K562 (cell line): ENCODE measurements around the gene ID2. TPM values are rescaled to one million over a fixed set of nuclear protein-coding genes. Genes with fewer than 3 reads are reported as not detected.

Experiments used
- ATAC-seq: fragments of 200-7000 bp; cut with Tn5 transposase; 3 replicates; pipeline ENCODE4 v1.9.1; 2020; ENCODE audit warnings: moderate library complexity
- BruUV-seq: library from RNA; stranded (reverse); fragments of 400-500 nt; replicated peaks from 2 replicates; lab custom pipeline; 2021; lab: Mats Ljungman, UMichigan
- CTCF ChIA-PET: fragments of 300-600 bp; formaldehyde crosslinking; extraction: SDS; loops from one replicate; lab custom pipeline; 2021; ENCODE audit warnings: low intra/inter-chr PET ratio; lab: Yijun Ruan, JAX
- POLR2A ChIA-PET: fragments of 300-600, 350-650 bp; sonication (Branson Sonifier 250); formaldehyde crosslinking; extraction: SDS; loops from one replicate; lab custom pipeline; 2021; ENCODE audit warnings: antibody characterized with exemption, inconsistent platforms; lab: Yijun Ruan, JAX
- DNase-seq, 4 experiments: peaks; one replicate each; pipeline versions ENCODE4 v3.0.0 to v3.0.0-alpha.2; 2011 to 2018; ENCODE audit warnings: low spot score in 3 of 4, mixed read lengths in 3 of 4; ENCODE audit errors: extremely low read depth in 1 of 4
- FAIRE-seq: peaks from 2 replicates; lab custom pipeline; 2011; peaks lifted over from hg19 to GRCh38; lab: Jason Lieb, UNC
- H2AFZ ChIP-seq: 2 replicates; pipeline ENCODE4 v1.6.0; 2011; ENCODE audit warnings: low read depth, low read length, control low read depth, inconsistent platforms
- H3K27ac ChIP-seq: fragments of 200-600 bp; 3 replicates; pipeline ENCODE4 v1.8.0; 2011; ENCODE audit warnings: low read depth, mild to moderate bottlenecking, control low read depth, inconsistent platforms, low read length, moderate library complexity, mixed read lengths; ENCODE audit errors: extremely low read depth
- H3K27me3 ChIP-seq, 2 experiments: fragments of 300-600 bp in 1 of 2; 2 replicates in 1 of 2; 3 replicates in 1 of 2; pipeline versions ENCODE4 v1.6.0 to v1.8.0; 2011; ENCODE audit warnings: inconsistent platforms in 2 of 2, low read length in 2 of 2, mild to moderate bottlenecking in 1 of 2, mixed read lengths in 1 of 2, moderate library complexity in 1 of 2; ENCODE audit not compliant: control insufficient read depth in 2 of 2, insufficient read depth in 2 of 2
- H3K36me3 ChIP-seq: fragments of 300-600 bp; 3 replicates; pipeline ENCODE4 v1.8.0; 2011; ENCODE audit warnings: mild to moderate bottlenecking, low read length, inconsistent platforms; ENCODE audit not compliant: control insufficient read depth, insufficient read depth
- H3K4me1 ChIP-seq, 2 experiments: fragments of 200-600 bp in 1 of 2; replicated peaks in 1 of 2; 2 replicates in 1 of 2; 3 replicates in 1 of 2; pipeline versions ENCODE4 v1.5.1 to v1.8.0; 2011; ENCODE audit warnings: inconsistent platforms in 2 of 2, low read length in 2 of 2, mild to moderate bottlenecking in 1 of 2, mixed read lengths in 1 of 2, moderate library complexity in 1 of 2; ENCODE audit not compliant: control insufficient read depth in 2 of 2, insufficient read depth in 2 of 2
- H3K4me2 ChIP-seq: 2 replicates; pipeline ENCODE4 v1.6.1; 2011; ENCODE audit warnings: low read length, control low read depth, inconsistent platforms, mixed read lengths; ENCODE audit not compliant: insufficient read depth
- H3K4me3 ChIP-seq: fragments of 200-600 bp; sonication (generic), shearing (Covaris generic); 2 replicates; pipeline ENCODE4 v1.5.1; 2016; ENCODE audit warnings: control low read depth, inconsistent platforms
- H3K79me2 ChIP-seq: fragments of 200-600 bp; 3 replicates; pipeline ENCODE4 v1.8.0; 2011; ENCODE audit warnings: low read length, inconsistent platforms; ENCODE audit not compliant: control insufficient read depth, insufficient read depth
- H3K9ac ChIP-seq, 2 experiments: 2 replicates each; pipeline versions ENCODE4 v1.6.0 to v1.6.1; 2011; ENCODE audit warnings: low read depth in 2 of 2, low read length in 2 of 2, control low read depth in 1 of 2, inconsistent platforms in 1 of 2, mild to moderate bottlenecking in 1 of 2, mixed read lengths in 1 of 2; ENCODE audit not compliant: insufficient read depth in 1 of 2
- H3K9me1 ChIP-seq: one replicate; pipeline ENCODE4 v1.6.0; 2011; ENCODE audit warnings: inconsistent platforms, mild to moderate bottlenecking, low read length, moderate library complexity; ENCODE audit not compliant: control insufficient read depth, insufficient read depth
- H3K9me3 ChIP-seq: replicated peaks from 2 replicates; pipeline ENCODE4 v1.5.1; 2011; ENCODE audit warnings: low read depth, low read length, inconsistent platforms; ENCODE audit not compliant: control insufficient read depth, insufficient read depth
- H4K20me1 ChIP-seq: replicated peaks from 2 replicates; pipeline ENCODE4 v1.6.1; 2011; ENCODE audit warnings: low read length, inconsistent platforms, mixed read lengths; ENCODE audit not compliant: control insufficient read depth, insufficient read depth
- ATF3 ChIP-seq, 2 experiments: fragments of 450-650 bp in 1 of 2; sonication (generic) in 1 of 2; formaldehyde crosslinking in 1 of 2; IDR thresholded peaks in 1 of 2; conservative IDR thresholded peaks in 1 of 2; 2 replicates each; pipeline versions ENCODE4 v1.6.1 to v1.8.1; 2016 to 2023; ENCODE audit warnings: mild to moderate bottlenecking in 2 of 2, moderate library complexity in 2 of 2, inconsistent platforms in 1 of 2, missing genetic modification reagents in 1 of 2
- CHAMP1 ChIP-seq: fragments of 450-650 bp; IDR thresholded peaks from 2 replicates; pipeline ENCODE4 v1.6.1; 2016; ENCODE audit warnings: mild to moderate bottlenecking
- LCOR ChIP-seq: sonication (generic); formaldehyde crosslinking; IDR thresholded peaks from 2 replicates; pipeline ENCODE4 v1.8.0; 2022; ENCODE audit warnings: mild to moderate bottlenecking, missing genetic modification reagents
- REST ChIP-seq, 2 experiments: fragments of 450-650 bp; formaldehyde crosslinking in 1 of 2; IDR thresholded peaks; 2 replicates each; pipeline versions ENCODE4 v1.4.0 to v1.6.1; 2014 to 2020; ENCODE audit warnings: mild to moderate bottlenecking in 2 of 2, borderline replicate concordance in 1 of 2, low read depth in 1 of 2
- ZC3H4 ChIP-seq: sonication (generic); formaldehyde crosslinking; IDR thresholded peaks from 2 replicates; pipeline ENCODE4 v1.9.0; 2021; ENCODE audit warnings: missing genetic modification reagents, borderline replicate concordance
- WGBS: fragments of 100-300 bp; shearing (Covaris generic); methylation state at CpG from one replicate; pipeline ENCODE4 v1.1.6; 2016; ENCODE audit warnings: low coverage, mixed read lengths; ENCODE audit not compliant: insufficient coverage; ENCODE audit errors: missing lambda C conversion rate; 5-methylcytosine and 5-hydroxymethylcytosine counted together
- in situ Hi-C: fragments of 300-500 bp; cut with MboI; formaldehyde crosslinking; loops from 4 replicates; pipeline ENCODE4 v1.15.0; 2018; ENCODE audit warnings: inconsistent platforms, mixed read lengths
- intact Hi-C: fragments of 100-400 bp; cut with micrococcal nuclease; formaldehyde crosslinking; loops from 2 replicates; pipeline ENCODE4 v1.14.2; 2022
- polyA plus RNA-seq, 8 experiments: library from polyadenylated mRNA; depleted of rRNA in 4 of 8; stranded (reverse) in 5 of 8; unstranded in 3 of 8; fragments of >200 nt; fragmentation: Nextera tagmentation in 2 of 8; fragmentation: Illumina TruSeq in 1 of 8; extraction: Ambion mirVana in 2 of 8; extraction: Trizol in 1 of 8; gene quantifications; 2 replicates each; pipeline versions ENCODE4 v1.2.1 to v1.2.3, GENCODE V29; 2011 to 2014; ENCODE audit warnings: inconsistent platforms in 1 of 8, missing spikeins in 1 of 8
- total RNA-seq, 7 experiments: library from RNA; depleted of rRNA in 6 of 7; stranded (reverse); fragments of >200 nt in 6 of 7; fragmentation: Illumina TruSeq in 2 of 7; extraction: Trizol in 2 of 7; gene quantifications; 2 replicates each; pipeline versions ENCODE4 v1.2.1 to v1.2.3, GENCODE V29; 2011 to 2021; ENCODE audit warnings: low replicate concordance in 1 of 7

Gene ID2
- total and polyA plus RNA-seq, 9 of the 15 experiments (the other 6 are each of a cell fraction or from before 2014, with no cell fraction given) = 8.0 to 35.7 (median 16.6) TPM

- no peak for DNase-seq
- no peaks in the 10 kb centered on the region for H3K79me2 ChIP-seq
- no peak overlapping the region for H2AFZ ChIP-seq
- no peaks in the 10 kb centered on the region for H3K9me1 ChIP-seq
- no TSS peak for BruUV-seq
- ChIA-PET CTCF (no interaction called here), POLR2A (interaction anchor here (0.7 kb wide), 1 partner anchor 35 kb away, joined by 3 read pairs; the partner anchor contains the start of gene ID2)
- intact Hi-C loops = no loop called here
- H3K4me3 ChIP-seq = no peak overlapping the region
- no peak for ATAC-seq
- no peak overlapping the region for H3K4me2 ChIP-seq
- no peak overlapping the region for H3K9ac ChIP-seq
- no peaks in the 10 kb centered on the region for H4K20me1 ChIP-seq
- H3K9me3 ChIP-seq = no peaks in the 10 kb centered on the region
- whole genome bisulfite sequencing = 24% methylated on average over 9 of the region's 11 CpGs
- H3K4me1 ChIP-seq = peaks cover 5 to 24% of the 10 kb centered on the region in 2 experiments; a peak in 3 of 5 replicates
- peaks cover under 1 to 14% of the 10 kb centered on the region in 2 experiments; a peak in 3 of 5 replicates for H3K27me3 ChIP-seq
- no peaks in the 10 kb centered on the region for H3K36me3 ChIP-seq
- no peak overlapping the region for H3K27ac ChIP-seq
- in situ Hi-C loops = no loop called here
- no peak for FAIRE-seq
- TF ChIP-seq REST (IDR thresholded peaks at IDR 0.05; ENCODE audit: borderline replicate concordance) (no peak), REST (CRISPR knock-in tag; IDR thresholded peaks at IDR 0.05; ENCODE audit: low read depth) (no peak), CHAMP1 (no peak), ATF3 (IDR thresholded peaks at IDR 0.05) (no peak), ATF3 (CRISPR knock-in tag; conservative IDR thresholded peaks at IDR 0.05) (no peak), LCOR (CRISPR knock-in tag) (no peak), ZC3H4 (CRISPR knock-in tag) (no peak)
Measured at GRCh38 chr2:8646731-8647461, 35.0 kb upstream of the ID2 start.
